K562 (cell line): Measurements from ENCODE around the gene HOXD9. TPM values are rescaled to one million over a fixed set of nuclear protein-coding genes. Genes with fewer than 3 reads are reported as not detected.

Experiments used
- ATAC-seq: fragments of 200-7000 bp; cut with Tn5 transposase; 3 replicates; pipeline ENCODE4 v1.9.1; 2020; ENCODE audit warnings: moderate library complexity
- BruUV-seq: library from RNA; stranded (reverse); fragments of 400-500 nt; replicated peaks from 2 replicates; lab custom pipeline; 2021; lab: Mats Ljungman, UMichigan
- CTCF ChIA-PET: fragments of 300-600 bp; formaldehyde crosslinking; extraction: SDS; loops from one replicate; lab custom pipeline; 2021; ENCODE audit warnings: low intra/inter-chr PET ratio; lab: Yijun Ruan, JAX
- POLR2A ChIA-PET: fragments of 300-600, 350-650 bp; sonication (Branson Sonifier 250); formaldehyde crosslinking; extraction: SDS; loops from one replicate; lab custom pipeline; 2021; ENCODE audit warnings: antibody characterized with exemption, inconsistent platforms; lab: Yijun Ruan, JAX
- DNase-seq, 4 experiments: peaks; one replicate each; pipeline versions ENCODE4 v3.0.0 to v3.0.0-alpha.2; 2011 to 2018; ENCODE audit warnings: low spot score in 3 of 4, mixed read lengths in 3 of 4; ENCODE audit errors: extremely low read depth in 1 of 4
- FAIRE-seq: peaks from 2 replicates; lab custom pipeline; 2011; peaks lifted over from hg19 to GRCh38; lab: Jason Lieb, UNC
- H2AFZ ChIP-seq: 2 replicates; pipeline ENCODE4 v1.6.0; 2011; ENCODE audit warnings: low read depth, low read length, control low read depth, inconsistent platforms
- H3K27ac ChIP-seq: fragments of 200-600 bp; 3 replicates; pipeline ENCODE4 v1.8.0; 2011; ENCODE audit warnings: low read depth, mild to moderate bottlenecking, control low read depth, inconsistent platforms, low read length, moderate library complexity, mixed read lengths; ENCODE audit errors: extremely low read depth
- H3K27me3 ChIP-seq, 2 experiments: fragments of 300-600 bp in 1 of 2; 2 replicates in 1 of 2; 3 replicates in 1 of 2; pipeline versions ENCODE4 v1.6.0 to v1.8.0; 2011; ENCODE audit warnings: inconsistent platforms in 2 of 2, low read length in 2 of 2, mild to moderate bottlenecking in 1 of 2, mixed read lengths in 1 of 2, moderate library complexity in 1 of 2; ENCODE audit not compliant: control insufficient read depth in 2 of 2, insufficient read depth in 2 of 2
- H3K36me3 ChIP-seq: fragments of 300-600 bp; 3 replicates; pipeline ENCODE4 v1.8.0; 2011; ENCODE audit warnings: mild to moderate bottlenecking, low read length, inconsistent platforms; ENCODE audit not compliant: control insufficient read depth, insufficient read depth
- H3K4me1 ChIP-seq, 2 experiments: fragments of 200-600 bp in 1 of 2; replicated peaks in 1 of 2; 2 replicates in 1 of 2; 3 replicates in 1 of 2; pipeline versions ENCODE4 v1.5.1 to v1.8.0; 2011; ENCODE audit warnings: inconsistent platforms in 2 of 2, low read length in 2 of 2, mild to moderate bottlenecking in 1 of 2, mixed read lengths in 1 of 2, moderate library complexity in 1 of 2; ENCODE audit not compliant: control insufficient read depth in 2 of 2, insufficient read depth in 2 of 2
- H3K4me2 ChIP-seq: 2 replicates; pipeline ENCODE4 v1.6.1; 2011; ENCODE audit warnings: low read length, control low read depth, inconsistent platforms, mixed read lengths; ENCODE audit not compliant: insufficient read depth
- H3K4me3 ChIP-seq: fragments of 200-600 bp; sonication (generic), shearing (Covaris generic); 2 replicates; pipeline ENCODE4 v1.5.1; 2016; ENCODE audit warnings: control low read depth, inconsistent platforms
- H3K79me2 ChIP-seq: fragments of 200-600 bp; 3 replicates; pipeline ENCODE4 v1.8.0; 2011; ENCODE audit warnings: low read length, inconsistent platforms; ENCODE audit not compliant: control insufficient read depth, insufficient read depth
- H3K9ac ChIP-seq, 2 experiments: 2 replicates each; pipeline versions ENCODE4 v1.6.0 to v1.6.1; 2011; ENCODE audit warnings: low read depth in 2 of 2, low read length in 2 of 2, control low read depth in 1 of 2, inconsistent platforms in 1 of 2, mild to moderate bottlenecking in 1 of 2, mixed read lengths in 1 of 2; ENCODE audit not compliant: insufficient read depth in 1 of 2
- H3K9me1 ChIP-seq: one replicate; pipeline ENCODE4 v1.6.0; 2011; ENCODE audit warnings: inconsistent platforms, mild to moderate bottlenecking, low read length, moderate library complexity; ENCODE audit not compliant: control insufficient read depth, insufficient read depth
- H3K9me3 ChIP-seq: replicated peaks from 2 replicates; pipeline ENCODE4 v1.5.1; 2011; ENCODE audit warnings: low read depth, low read length, inconsistent platforms; ENCODE audit not compliant: control insufficient read depth, insufficient read depth
- H4K20me1 ChIP-seq: replicated peaks from 2 replicates; pipeline ENCODE4 v1.6.1; 2011; ENCODE audit warnings: low read length, inconsistent platforms, mixed read lengths; ENCODE audit not compliant: control insufficient read depth, insufficient read depth
- CTCF ChIP-seq, 3 experiments: IDR thresholded peaks in 2 of 3; conservative IDR thresholded peaks in 1 of 3; 2 replicates each; pipeline ENCODE4 v1.5.1; 2011 to 2012; ENCODE audit warnings: low read length in 3 of 3, mild to moderate bottlenecking in 3 of 3, control low read depth in 2 of 3, improper control_type of control experiment in 1 of 3, inconsistent platforms in 1 of 3, low read depth in 1 of 3, mixed read lengths in 1 of 3, moderate library complexity in 1 of 3; ENCODE audit not compliant: insufficient read depth in 2 of 3
- CXXC5 ChIP-seq: fragments of 250-450 bp; sonication (Bioruptor Pico); IDR thresholded peaks from 2 replicates; pipeline ENCODE4 v1.8.0; 2022; ENCODE audit warnings: inconsistent platforms, mild to moderate bottlenecking, moderate library complexity
- ETV5 ChIP-seq: sonication (generic); formaldehyde crosslinking; IDR thresholded peaks from 2 replicates; pipeline ENCODE4 v1.4.0; 2020; ENCODE audit warnings: low read depth, mild to moderate bottlenecking, missing genetic modification reagents
- FOSL1 ChIP-seq: fragments of 200-800 bp; sonication (Bioruptor generic); conservative IDR thresholded peaks from 2 replicates; pipeline ENCODE4 v1.6.1; 2016; ENCODE audit warnings: missing genetic modification characterization, missing compliant biosample characterization
- HDGF ChIP-seq: fragments of 450-650 bp; IDR thresholded peaks from 2 replicates; pipeline ENCODE4 v1.6.1; 2016
- POLR2A ChIP-seq: fragments of 450-650 bp; conservative IDR thresholded peaks from 2 replicates; pipeline ENCODE4 v1.6.1; 2016
- RNF2 ChIP-seq: sonication (generic); IDR thresholded peaks from 2 replicates; pipeline ENCODE4 v1.6.1; 2016
- SMC3 ChIP-seq: conservative IDR thresholded peaks from 2 replicates; pipeline ENCODE4 v1.6.1; 2011; ENCODE audit warnings: low read depth, low read length, improper control_type of control experiment; ENCODE audit not compliant: insufficient read depth
- SNIP1 ChIP-seq: fragments of 450-650 bp; IDR thresholded peaks from 2 replicates; pipeline ENCODE4 v1.7.1; 2017; ENCODE audit warnings: low read depth, mild to moderate bottlenecking
- SREBF1 ChIP-seq: fragments of 150-350 bp; IDR thresholded peaks from 2 replicates; pipeline ENCODE4 v1.6.1; 2014; ENCODE audit warnings: antibody characterized with exemption, low read depth, low read length, borderline replicate concordance
- SRSF9 ChIP-seq: fragments of 200-400 bp; formaldehyde crosslinking; IDR thresholded peaks from 2 replicates; pipeline ENCODE4 v1.6.1; 2017; ENCODE audit warnings: low read depth, low read length, borderline replicate concordance
- TEAD1 ChIP-seq, 2 experiments: fragments of 450-650 bp in 1 of 2; sonication (generic) in 1 of 2; formaldehyde crosslinking; IDR thresholded peaks; 2 replicates each; pipeline versions ENCODE4 v1.4.0 to v1.8.0; 2020 to 2022; ENCODE audit warnings: mild to moderate bottlenecking in 2 of 2, missing genetic modification reagents in 1 of 2
- TEAD4 ChIP-seq, 2 experiments: sonication (generic) in 1 of 2; formaldehyde crosslinking in 1 of 2; IDR thresholded peaks; 2 replicates each; pipeline versions ENCODE4 v1.6.1 to v1.8.0; 2012 to 2022; ENCODE audit warnings: borderline replicate concordance in 1 of 2, inconsistent platforms in 1 of 2, low read length in 1 of 2, mild to moderate bottlenecking in 1 of 2, missing genetic modification reagents in 1 of 2
- XRCC5 ChIP-seq: fragments of 200-400 bp; formaldehyde crosslinking; IDR thresholded peaks from 2 replicates; pipeline ENCODE4 v1.6.1; 2017; ENCODE audit warnings: low read depth, mild to moderate bottlenecking, low read length
- ZFP36 ChIP-seq: fragments of 150-350 bp; IDR thresholded peaks from 2 replicates; pipeline ENCODE4 v1.6.1; 2018; ENCODE audit warnings: low read length, low read depth; ENCODE audit not compliant: partially characterized antibody
- ZNF184 ChIP-seq: sonication (generic); formaldehyde crosslinking; IDR thresholded peaks from 2 replicates; pipeline ENCODE4 v1.5.0; 2020; ENCODE audit warnings: missing genetic modification reagents
- ZSCAN32 ChIP-seq: fragments of 450-650 bp; formaldehyde crosslinking; IDR thresholded peaks from 2 replicates; pipeline ENCODE4 v1.4.0; 2020; ENCODE audit warnings: mild to moderate bottlenecking, moderate library complexity
- WGBS: fragments of 100-300 bp; shearing (Covaris generic); methylation state at CpG from one replicate; pipeline ENCODE4 v1.1.6; 2016; ENCODE audit warnings: low coverage, mixed read lengths; ENCODE audit not compliant: insufficient coverage; ENCODE audit errors: missing lambda C conversion rate; 5-methylcytosine and 5-hydroxymethylcytosine counted together
- in situ Hi-C: fragments of 300-500 bp; cut with MboI; formaldehyde crosslinking; loops from 4 replicates; pipeline ENCODE4 v1.15.0; 2018; ENCODE audit warnings: inconsistent platforms, mixed read lengths
- intact Hi-C: fragments of 100-400 bp; cut with micrococcal nuclease; formaldehyde crosslinking; loops from 2 replicates; pipeline ENCODE4 v1.14.2; 2022
- polyA plus RNA-seq, 8 experiments: library from polyadenylated mRNA; depleted of rRNA in 4 of 8; stranded (reverse) in 5 of 8; unstranded in 3 of 8; fragments of >200 nt; fragmentation: Nextera tagmentation in 2 of 8; fragmentation: Illumina TruSeq in 1 of 8; extraction: Ambion mirVana in 2 of 8; extraction: Trizol in 1 of 8; gene quantifications; 2 replicates each; pipeline versions ENCODE4 v1.2.1 to v1.2.3, GENCODE V29; 2011 to 2014; ENCODE audit warnings: inconsistent platforms in 1 of 8, missing spikeins in 1 of 8
- total RNA-seq, 7 experiments: library from RNA; depleted of rRNA in 6 of 7; stranded (reverse); fragments of >200 nt in 6 of 7; fragmentation: Illumina TruSeq in 2 of 7; extraction: Trizol in 2 of 7; gene quantifications; 2 replicates each; pipeline versions ENCODE4 v1.2.1 to v1.2.3, GENCODE V29; 2011 to 2021; ENCODE audit warnings: low replicate concordance in 1 of 7
- TF ChIP-seq, protein P1 (sequence below): sonication (generic); formaldehyde crosslinking; IDR thresholded peaks from 2 replicates; pipeline ENCODE4 v1.8.1; 2023; ENCODE audit warnings: mild to moderate bottlenecking, missing genetic modification reagents

Gene HOXD9
- total and polyA plus RNA-seq, 9 of the 15 experiments (the other 6 are each of a cell fraction or from before 2014, with no cell fraction given): not detected

DNA sequence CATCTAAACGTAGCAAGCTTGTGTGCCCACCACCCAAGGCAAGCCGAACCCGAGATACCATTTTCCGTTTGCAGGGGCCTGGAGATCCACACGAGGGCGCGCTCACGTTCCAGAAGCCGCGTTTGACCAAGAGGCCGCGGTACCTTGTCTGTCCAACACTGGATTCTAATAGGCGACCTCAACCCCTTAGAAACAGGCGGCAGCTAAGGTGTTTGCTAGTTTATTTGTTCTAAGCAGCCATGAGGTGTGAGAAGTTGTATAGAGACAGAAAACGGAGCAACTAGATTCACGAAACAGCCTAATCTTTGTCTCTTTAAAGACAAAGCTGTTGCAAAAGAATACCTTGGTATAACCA is 11.2 kb upstream of the HOXD9 start:
- POLR2A ChIA-PET: interaction anchor here (0.5 to 0.7 kb wide), 2 partner anchors 74 to 1299 kb away, joined by 3 to 4 read pairs; no protein-coding TSS in a partner anchor
- no TSS peak for BruUV-seq
- H3K9me1 ChIP-seq: no peaks in the 10 kb centered on the region
- no peaks in the 10 kb centered on the region for H4K20me1 ChIP-seq
- no peaks in the 10 kb centered on the region for H3K79me2 ChIP-seq
- peaks cover 0 to 14% of the 10 kb centered on the region in 2 experiments; a peak in 1 of 5 replicates for H3K4me1 ChIP-seq
- no peak overlapping the region for H3K4me3 ChIP-seq
- intact Hi-C loops: no loop called here
- DNase-seq: peak; percentile 70 to 74 (median 72)
- in situ Hi-C loops: no loop called here
- no peaks in the 10 kb centered on the region for H3K36me3 ChIP-seq
- no peaks in the 10 kb centered on the region for H3K9me3 ChIP-seq
- no peak overlapping the region for H3K9ac ChIP-seq
- ATAC-seq: peak; percentile 91
- FAIRE-seq: peak; percentile 90
- CTCF ChIA-PET: interaction anchor here (0.8 kb wide), 1 partner anchor 527 kb away, joined by 3 read pairs; no protein-coding TSS in a partner anchor
- peaks cover 47 to 52% of the 10 kb centered on the region in 2 experiments for H3K27me3 ChIP-seq
- no peak overlapping the region; the same call in 1 of the 2 replicates for H3K4me2 ChIP-seq
- H3K27ac ChIP-seq: no peak overlapping the region
- no peak overlapping the region for H2AFZ ChIP-seq
- under 1% methylated on average over 16 of the region's 16 CpGs for WGBS
- TF ChIP-seq RNF2 (0 out of 2 replicates have a peak, but pooled peaks have one; percentile 63), ZFP36 (peak; percentile 34), CXXC5 (CRISPR knock-in tag) (peak; percentile 30; the same call in 1 of the 2 replicates), ZNF184 (CRISPR knock-in tag) (no peak), SNIP1 (no peak), SMC3 (peak; percentile 67), ZSCAN32 (CRISPR knock-in tag) (no peak), SRSF9 (no peak), ETV5 (CRISPR knock-in tag) (no peak), SREBF1 (no peak), TEAD1 (CRISPR knock-in tag; IDR thresholded peaks at IDR 0.05) (0 out of 4 replicates have a peak, but pooled peaks of 1 of the 2 experiments have one; percentile 11), POLR2A (no peak), FOSL1 (tag) (no peak), CTCF (IDR thresholded peaks at IDR 0.05 in 2 of 3, conservative IDR thresholded peaks at IDR 0.05 in 1 of 3; ENCODE audit: insufficient read depth in 2 of 3, low read depth in 1 of 3, low read length in 3 of 3) (peak; percentile 79 to 90 (median 84)), HDGF (no peak), TEAD4 (IDR thresholded peaks at IDR 0.05; ENCODE audit: low read length) (0 out of 2 replicates have a peak, but pooled peaks have one; percentile 11), TEAD4 (CRISPR knock-in tag; IDR thresholded peaks at IDR 0.05; ENCODE audit: borderline replicate concordance) (no peak), XRCC5 (0 out of 2 replicates have a peak, but pooled peaks have one; percentile 42)
- TF ChIP-seq, protein P1, sequence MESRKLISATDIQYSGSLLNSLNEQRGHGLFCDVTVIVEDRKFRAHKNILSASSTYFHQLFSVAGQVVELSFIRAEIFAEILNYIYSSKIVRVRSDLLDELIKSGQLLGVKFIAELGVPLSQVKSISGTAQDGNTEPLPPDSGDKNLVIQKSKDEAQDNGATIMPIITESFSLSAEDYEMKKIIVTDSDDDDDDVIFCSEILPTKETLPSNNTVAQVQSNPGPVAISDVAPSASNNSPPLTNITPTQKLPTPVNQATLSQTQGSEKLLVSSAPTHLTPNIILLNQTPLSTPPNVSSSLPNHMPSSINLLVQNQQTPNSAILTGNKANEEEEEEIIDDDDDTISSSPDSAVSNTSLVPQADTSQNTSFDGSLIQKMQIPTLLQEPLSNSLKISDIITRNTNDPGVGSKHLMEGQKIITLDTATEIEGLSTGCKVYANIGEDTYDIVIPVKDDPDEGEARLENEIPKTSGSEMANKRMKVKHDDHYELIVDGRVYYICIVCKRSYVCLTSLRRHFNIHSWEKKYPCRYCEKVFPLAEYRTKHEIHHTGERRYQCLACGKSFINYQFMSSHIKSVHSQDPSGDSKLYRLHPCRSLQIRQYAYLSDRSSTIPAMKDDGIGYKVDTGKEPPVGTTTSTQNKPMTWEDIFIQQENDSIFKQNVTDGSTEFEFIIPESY (CRISPR knock-in tag): no peak
